Measurements from ENCODE around the gene DHRS12. TPM values are rescaled to one million over a fixed set of nuclear protein-coding genes. Genes with fewer than 3 reads are reported as not detected.

Gene DHRS12
- total RNA-seq, 3 donors from 2014 or later (not counting 1 experiment from before 2014, with no cell fraction given) = 7.0 to 11.7 (median 10.4) TPM

DNA sequence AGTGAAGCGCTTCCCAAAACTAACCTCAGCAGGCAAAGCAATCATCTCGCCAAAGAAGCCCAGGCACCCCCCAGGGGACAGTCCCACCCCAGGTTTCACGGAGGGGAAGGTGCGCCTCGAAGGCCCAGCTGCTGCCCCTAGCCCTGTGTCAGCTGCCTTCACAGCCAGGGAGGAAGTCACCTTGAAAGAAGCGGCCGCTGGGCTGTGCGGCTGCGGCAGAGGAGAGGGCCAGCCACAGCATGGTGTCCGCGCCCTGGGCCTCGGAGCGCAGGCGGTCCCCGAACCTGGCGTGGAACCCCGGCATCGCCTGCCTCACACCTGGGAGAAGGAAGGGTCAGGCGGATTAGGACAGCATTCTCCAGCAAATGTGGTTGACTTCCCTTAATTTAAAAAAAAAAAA is 35.0 kb downstream of the DHRS12 start:
- Mint-ChIP-seq H3K9me3 (no peaks in the 10 kb centered on the region), H3K4me1 (peaks cover 14 to 16% of the 10 kb centered on the region in 2 donors), H3K4me3 (no peak overlapping the region), H3K27me3 (ENCODE audit: low read depth in 2 of 2) (no peaks in the 10 kb centered on the region), H3K36me3 (no peaks in the 10 kb centered on the region), H3K27ac (no peak overlapping the region)
- whole genome bisulfite sequencing (ENCODE audit: insufficient coverage) = 92% methylated on average over 18 of the region's 19 CpGs
- TF ChIP-seq, protein P1, sequence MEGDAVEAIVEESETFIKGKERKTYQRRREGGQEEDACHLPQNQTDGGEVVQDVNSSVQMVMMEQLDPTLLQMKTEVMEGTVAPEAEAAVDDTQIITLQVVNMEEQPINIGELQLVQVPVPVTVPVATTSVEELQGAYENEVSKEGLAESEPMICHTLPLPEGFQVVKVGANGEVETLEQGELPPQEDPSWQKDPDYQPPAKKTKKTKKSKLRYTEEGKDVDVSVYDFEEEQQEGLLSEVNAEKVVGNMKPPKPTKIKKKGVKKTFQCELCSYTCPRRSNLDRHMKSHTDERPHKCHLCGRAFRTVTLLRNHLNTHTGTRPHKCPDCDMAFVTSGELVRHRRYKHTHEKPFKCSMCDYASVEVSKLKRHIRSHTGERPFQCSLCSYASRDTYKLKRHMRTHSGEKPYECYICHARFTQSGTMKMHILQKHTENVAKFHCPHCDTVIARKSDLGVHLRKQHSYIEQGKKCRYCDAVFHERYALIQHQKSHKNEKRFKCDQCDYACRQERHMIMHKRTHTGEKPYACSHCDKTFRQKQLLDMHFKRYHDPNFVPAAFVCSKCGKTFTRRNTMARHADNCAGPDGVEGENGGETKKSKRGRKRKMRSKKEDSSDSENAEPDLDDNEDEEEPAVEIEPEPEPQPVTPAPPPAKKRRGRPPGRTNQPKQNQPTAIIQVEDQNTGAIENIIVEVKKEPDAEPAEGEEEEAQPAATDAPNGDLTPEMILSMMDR (IDR thresholded peaks at IDR 0.05) = no peak
- H3K4me3 ChIP-seq (ENCODE audit: low read length) = no peak overlapping the region
- ATAC-seq (no peak), DNase-seq (no peak)
- intact Hi-C loops (cut with micrococcal nuclease) = no loop called here
- no peaks in the 10 kb centered on the region for H3K27me3 ChIP-seq (ENCODE audit: control insufficient read depth, insufficient read depth, low read length)
- no peak overlapping the region for H3K27ac ChIP-seq (ENCODE audit: low read length)
- peaks cover 11% of the 10 kb centered on the region for H3K4me1 ChIP-seq (ENCODE audit: control insufficient read depth, insufficient read depth, low read length)
- H3K36me3 ChIP-seq (ENCODE audit: control insufficient read depth, insufficient read depth, low read length) = peaks cover 3% of the 10 kb centered on the region
- H3K9me3 ChIP-seq (ENCODE audit: control insufficient read depth, insufficient read depth, low read length) = no peaks in the 10 kb centered on the region

DNA sequence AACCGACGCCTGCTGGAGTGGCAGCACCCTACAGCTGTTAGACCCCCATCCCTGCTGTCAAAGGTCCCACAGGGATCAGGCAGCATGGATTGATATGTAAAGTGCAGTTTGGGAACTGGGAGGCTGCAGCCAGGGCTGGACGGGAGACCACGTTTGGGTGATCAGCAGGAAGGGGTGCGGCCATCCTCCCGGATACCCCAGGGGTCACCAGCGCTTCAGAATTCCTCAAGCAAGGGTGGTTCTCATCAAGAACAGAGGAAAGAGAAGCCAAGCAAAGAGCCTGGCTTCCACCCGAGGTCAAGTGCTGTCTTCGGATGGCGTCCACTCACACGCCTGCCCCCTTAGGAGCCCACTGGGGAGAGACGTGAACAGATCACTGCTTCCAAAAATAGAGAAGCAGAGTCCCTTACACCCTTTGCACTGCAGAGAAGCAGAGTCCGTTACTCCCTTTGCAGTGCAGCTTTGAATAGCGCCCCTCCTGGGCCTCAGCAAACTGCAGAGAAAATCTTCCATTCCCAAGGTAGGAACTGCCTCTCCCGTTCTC is 35.5 kb downstream of the DHRS12 start:
- Histone ChIP-seq H3K4me3 (ENCODE audit: low read length) (no peak overlapping the region), H3K27me3 (ENCODE audit: control insufficient read depth, insufficient read depth, low read length) (no peaks in the 10 kb centered on the region), H3K9me3 (ENCODE audit: control insufficient read depth, insufficient read depth, low read length) (no peaks in the 10 kb centered on the region), H3K36me3 (ENCODE audit: control insufficient read depth, insufficient read depth, low read length) (peaks cover 3% of the 10 kb centered on the region), H3K4me1 (ENCODE audit: control insufficient read depth, insufficient read depth, low read length) (peaks cover 13% of the 10 kb centered on the region), H3K27ac (ENCODE audit: low read length) (no peak overlapping the region)
- no peaks in the 10 kb centered on the region for H3K36me3 Mint-ChIP-seq
- ATAC-seq = no peak
- no peak overlapping the region for H3K4me3 Mint-ChIP-seq
- no peaks in the 10 kb centered on the region for H3K9me3 Mint-ChIP-seq
- TF ChIP-seq, protein P1 (IDR thresholded peaks at IDR 0.05) = no peak
- H3K27ac Mint-ChIP-seq = no peak overlapping the region
- H3K27me3 Mint-ChIP-seq (ENCODE audit: low read depth in 2 of 2) = no peaks in the 10 kb centered on the region
- no peak for DNase-seq
- intact Hi-C loops (cut with micrococcal nuclease) = no loop called here
- 94% methylated on average over 15 of the region's 15 CpGs for WGBS (ENCODE audit: insufficient coverage)
- H3K4me1 Mint-ChIP-seq = peaks cover 16 to 17% of the 10 kb centered on the region in 2 donors

DNA sequence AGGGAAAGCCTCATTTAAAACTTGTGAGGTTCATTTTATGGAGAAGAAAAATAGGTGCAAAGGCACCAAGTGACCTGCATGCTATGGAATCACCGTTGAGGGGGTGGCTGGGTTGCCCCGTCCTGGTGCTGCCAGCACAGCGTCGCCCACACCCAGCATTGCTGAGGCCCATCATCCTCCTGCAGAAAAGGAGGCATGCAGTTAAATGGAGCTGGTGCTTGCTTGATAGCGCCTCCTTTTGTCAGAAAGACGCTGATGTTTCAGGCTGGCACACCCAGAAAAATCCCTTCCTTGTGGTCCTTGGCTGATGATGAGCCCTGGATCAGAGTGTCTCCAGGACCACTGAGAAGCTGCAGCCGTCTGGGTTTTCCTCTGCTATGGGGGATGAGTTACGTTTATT is 36.9 kb downstream of the DHRS12 start:
- DNase-seq = peak in 1 of 2 donors; percentile 13
- no peaks in the 10 kb centered on the region for H3K9me3 ChIP-seq (ENCODE audit: control insufficient read depth, insufficient read depth, low read length)
- H3K36me3 ChIP-seq (ENCODE audit: control insufficient read depth, insufficient read depth, low read length) = peaks cover 5% of the 10 kb centered on the region
- no peaks in the 10 kb centered on the region for H3K27me3 ChIP-seq (ENCODE audit: control insufficient read depth, insufficient read depth, low read length)
- H3K27ac Mint-ChIP-seq = peak overlapping the region; percentile 28 to 54
- peaks cover 16 to 17% of the 10 kb centered on the region in 2 donors for H3K4me1 Mint-ChIP-seq
- H3K9me3 Mint-ChIP-seq = no peaks in the 10 kb centered on the region
- peaks cover 13% of the 10 kb centered on the region for H3K4me1 ChIP-seq (ENCODE audit: control insufficient read depth, insufficient read depth, low read length)
- H3K27ac ChIP-seq (ENCODE audit: low read length) = no peak overlapping the region
- ATAC-seq = no peak
- H3K27me3 Mint-ChIP-seq (ENCODE audit: low read depth in 2 of 2) = no peaks in the 10 kb centered on the region
- no peak overlapping the region for H3K4me3 Mint-ChIP-seq
- intact Hi-C loops (cut with micrococcal nuclease) = no loop called here
- peaks cover 6% of the 10 kb centered on the region for H3K36me3 Mint-ChIP-seq
- WGBS (ENCODE audit: insufficient coverage) = 94% methylated on average over 8 of the region's 8 CpGs
- H3K4me3 ChIP-seq (ENCODE audit: low read length) = no peak overlapping the region
- TF ChIP-seq, protein P1 (IDR thresholded peaks at IDR 0.05) = no peak

DNA sequence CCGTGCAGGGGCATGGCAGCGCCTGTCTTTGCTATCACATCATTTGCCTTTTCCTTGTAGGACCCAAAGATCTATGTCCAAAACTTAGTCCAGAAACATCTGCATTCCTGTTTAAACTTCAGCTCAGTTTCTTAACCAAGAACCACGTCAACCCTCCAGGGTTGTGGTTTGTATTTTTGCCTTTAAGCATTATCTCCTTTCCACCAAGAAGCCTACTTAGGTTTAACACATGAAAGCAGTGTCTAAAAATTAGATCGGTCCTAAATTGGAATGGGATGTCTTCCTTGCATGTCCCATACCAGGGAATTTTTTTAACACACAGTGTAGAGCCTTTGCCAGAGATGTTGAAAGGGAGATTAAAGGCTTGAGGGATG is 38.8 kb downstream of the DHRS12 start:
- no peak for DNase-seq
- Mint-ChIP-seq H3K27ac (peak overlapping the region; percentile 79 to 95), H3K4me3 (peak overlapping the region; percentile 21), H3K4me1 (peaks cover 16 to 17% of the 10 kb centered on the region in 2 donors), H3K9me3 (no peaks in the 10 kb centered on the region), H3K27me3 (ENCODE audit: low read depth in 2 of 2) (no peaks in the 10 kb centered on the region), H3K36me3 (peaks cover 11% of the 10 kb centered on the region)
- Histone ChIP-seq H3K27ac (ENCODE audit: low read length) (peak overlapping the region; percentile 57), H3K4me1 (ENCODE audit: control insufficient read depth, insufficient read depth, low read length) (peaks cover 13% of the 10 kb centered on the region), H3K27me3 (ENCODE audit: control insufficient read depth, insufficient read depth, low read length) (no peaks in the 10 kb centered on the region), H3K36me3 (ENCODE audit: control insufficient read depth, insufficient read depth, low read length) (peaks cover 15% of the 10 kb centered on the region), H3K4me3 (ENCODE audit: low read length) (no peak overlapping the region), H3K9me3 (ENCODE audit: control insufficient read depth, insufficient read depth, low read length) (no peaks in the 10 kb centered on the region)
- 47% methylated on average over 4 of the region's 4 CpGs for WGBS (ENCODE audit: insufficient coverage)
- no peak for ATAC-seq
- intact Hi-C loops (cut with micrococcal nuclease) = loop anchor here (2.0 kb wide), 1 partner anchor 312 kb away; the partner anchor contains the start of gene INTS6
- TF ChIP-seq, protein P1 (IDR thresholded peaks at IDR 0.05) = no peak
